ENCODE results near the gene LARP4B.

LARP4B gene

DNA sequence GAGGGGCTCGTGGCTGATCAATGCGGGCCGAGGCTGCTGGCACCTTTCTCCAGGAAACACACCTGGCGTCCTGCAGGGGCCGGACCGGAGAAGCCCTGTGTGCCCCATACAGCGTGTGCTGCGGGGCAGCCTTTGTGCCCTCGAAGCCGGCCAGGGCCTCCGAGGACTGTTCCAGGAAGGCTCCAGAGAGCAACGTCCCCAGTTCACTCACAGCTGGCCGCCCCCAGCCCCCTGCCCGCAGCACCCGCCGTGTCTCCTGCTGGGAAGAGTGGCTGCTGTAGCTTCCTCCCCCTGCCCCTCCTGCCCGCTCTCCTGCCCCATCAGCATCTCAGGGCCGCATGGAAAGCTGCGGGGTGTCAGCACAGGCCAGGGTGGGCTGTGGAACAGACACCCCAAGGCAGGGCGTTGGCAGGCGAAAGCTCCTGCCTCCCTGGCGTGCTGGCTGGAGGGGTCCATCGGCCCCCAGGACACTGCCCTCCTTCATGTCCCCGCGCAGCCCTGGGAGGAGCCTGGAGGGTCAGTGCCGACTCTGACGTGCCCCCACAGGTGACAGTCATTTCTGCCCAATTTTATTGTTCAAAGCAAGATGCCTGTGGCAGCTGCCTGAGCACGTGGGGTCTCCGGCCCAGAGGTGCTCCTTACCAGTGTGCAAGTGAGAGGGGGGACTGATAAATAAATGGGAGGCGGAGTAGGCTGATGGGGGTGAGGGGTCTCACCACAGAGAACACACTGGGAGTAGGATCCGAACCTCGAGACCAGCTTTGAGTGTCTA lies 146.2 kb downstream of the LARP4B start:
- TF ChIP-seq, protein P1, sequence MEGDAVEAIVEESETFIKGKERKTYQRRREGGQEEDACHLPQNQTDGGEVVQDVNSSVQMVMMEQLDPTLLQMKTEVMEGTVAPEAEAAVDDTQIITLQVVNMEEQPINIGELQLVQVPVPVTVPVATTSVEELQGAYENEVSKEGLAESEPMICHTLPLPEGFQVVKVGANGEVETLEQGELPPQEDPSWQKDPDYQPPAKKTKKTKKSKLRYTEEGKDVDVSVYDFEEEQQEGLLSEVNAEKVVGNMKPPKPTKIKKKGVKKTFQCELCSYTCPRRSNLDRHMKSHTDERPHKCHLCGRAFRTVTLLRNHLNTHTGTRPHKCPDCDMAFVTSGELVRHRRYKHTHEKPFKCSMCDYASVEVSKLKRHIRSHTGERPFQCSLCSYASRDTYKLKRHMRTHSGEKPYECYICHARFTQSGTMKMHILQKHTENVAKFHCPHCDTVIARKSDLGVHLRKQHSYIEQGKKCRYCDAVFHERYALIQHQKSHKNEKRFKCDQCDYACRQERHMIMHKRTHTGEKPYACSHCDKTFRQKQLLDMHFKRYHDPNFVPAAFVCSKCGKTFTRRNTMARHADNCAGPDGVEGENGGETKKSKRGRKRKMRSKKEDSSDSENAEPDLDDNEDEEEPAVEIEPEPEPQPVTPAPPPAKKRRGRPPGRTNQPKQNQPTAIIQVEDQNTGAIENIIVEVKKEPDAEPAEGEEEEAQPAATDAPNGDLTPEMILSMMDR (conservative IDR thresholded peaks at IDR 0.05; ENCODE audit: low read length), result no peak
- H3K4me3 ChIP-seq (ENCODE audit: low read length), result peak overlapping the region; percentile 54
- no peak for DNase-seq (ENCODE audit: low read depth)

DNA sequence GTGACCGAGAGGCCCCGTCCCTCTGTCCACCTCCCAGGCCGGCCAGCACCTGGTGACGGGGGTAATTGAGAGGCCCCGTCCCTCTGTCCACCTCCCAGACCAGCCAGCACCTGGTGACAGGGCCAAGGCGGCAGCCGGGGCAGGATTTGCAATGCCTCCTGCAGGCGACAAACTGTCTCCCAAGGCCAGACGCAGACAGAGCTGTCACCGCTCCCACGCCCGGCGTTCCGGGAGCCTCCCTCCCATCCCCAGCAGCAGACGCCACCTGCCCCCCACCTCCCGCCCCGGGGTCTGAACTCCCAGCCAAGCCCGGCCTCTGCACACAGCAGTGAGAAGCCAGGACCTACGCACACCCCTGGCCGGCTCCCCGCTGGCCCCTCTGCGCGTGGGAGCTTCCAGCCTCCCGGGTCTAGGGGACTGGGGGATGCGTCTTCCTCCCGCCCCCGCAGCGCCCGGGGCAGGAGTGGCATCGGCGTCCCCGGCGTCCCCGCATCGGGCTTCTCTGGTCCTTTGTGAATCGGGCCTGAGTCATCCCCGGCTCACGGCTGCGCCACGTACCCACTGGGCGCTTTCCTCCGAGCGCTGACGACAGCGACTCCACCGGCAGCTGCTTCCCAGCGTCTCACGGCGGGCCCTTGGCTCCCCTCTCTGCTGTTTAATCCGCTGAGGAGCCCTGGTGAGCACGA lies 147.0 kb downstream of the LARP4B start:
- peak; percentile 68 for DNase-seq (ENCODE audit: low read depth)
- TF ChIP-seq, protein P1 (conservative IDR thresholded peaks at IDR 0.05; ENCODE audit: low read length), result peak; percentile 37; the same call in 1 of the 2 replicates
- peak overlapping the region; percentile 54 for H3K4me3 ChIP-seq (ENCODE audit: low read length)

DNA sequence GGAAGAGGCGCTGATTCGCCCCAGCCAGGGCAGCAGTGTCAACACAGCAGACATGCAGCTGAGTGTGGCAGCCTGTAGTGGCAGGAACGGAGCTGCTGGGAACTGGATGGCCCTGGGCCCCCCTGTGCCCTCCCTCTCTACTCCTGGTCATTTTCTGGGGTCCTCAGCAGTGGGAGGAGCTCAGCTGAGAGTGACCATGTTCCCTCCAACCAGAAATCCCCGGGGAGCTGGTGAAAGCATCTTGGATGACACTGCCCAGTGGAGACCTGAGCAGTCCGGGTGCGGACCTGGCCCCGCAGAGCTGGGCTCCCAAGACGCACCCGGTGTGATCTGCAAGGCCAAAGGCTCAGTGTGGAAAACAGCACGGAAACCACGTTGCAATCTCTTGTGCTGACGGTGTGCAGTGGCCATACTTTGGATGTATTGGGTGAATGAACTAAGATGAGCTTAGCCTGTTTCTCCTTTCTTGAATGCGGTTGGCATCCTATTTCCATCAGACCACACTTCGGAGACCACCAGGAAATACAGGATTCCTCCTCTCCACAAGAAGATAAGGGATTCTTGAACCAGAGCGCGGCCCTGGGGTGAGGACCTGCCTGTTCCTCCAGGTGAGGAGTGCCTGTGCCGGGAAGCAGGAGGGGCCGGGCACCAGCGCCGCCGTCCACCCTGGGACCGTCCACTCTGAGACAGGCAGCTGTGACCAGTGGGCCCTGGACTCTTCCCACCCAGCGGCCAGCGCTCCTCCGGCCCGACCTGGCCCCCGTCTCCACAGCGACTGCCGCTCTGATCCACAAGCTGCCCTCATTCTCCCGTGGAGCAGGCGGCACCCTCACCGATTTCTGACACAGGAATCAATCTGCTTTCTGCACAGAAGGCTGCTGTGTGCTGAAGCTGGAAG lies 148.5 kb downstream of the LARP4B start:
- TF ChIP-seq, protein P1 (conservative IDR thresholded peaks at IDR 0.05; ENCODE audit: low read length), result no peak
- no peak overlapping the region for H3K4me3 ChIP-seq (ENCODE audit: low read length)
- DNase-seq (ENCODE audit: low read depth), result no peak

DNA sequence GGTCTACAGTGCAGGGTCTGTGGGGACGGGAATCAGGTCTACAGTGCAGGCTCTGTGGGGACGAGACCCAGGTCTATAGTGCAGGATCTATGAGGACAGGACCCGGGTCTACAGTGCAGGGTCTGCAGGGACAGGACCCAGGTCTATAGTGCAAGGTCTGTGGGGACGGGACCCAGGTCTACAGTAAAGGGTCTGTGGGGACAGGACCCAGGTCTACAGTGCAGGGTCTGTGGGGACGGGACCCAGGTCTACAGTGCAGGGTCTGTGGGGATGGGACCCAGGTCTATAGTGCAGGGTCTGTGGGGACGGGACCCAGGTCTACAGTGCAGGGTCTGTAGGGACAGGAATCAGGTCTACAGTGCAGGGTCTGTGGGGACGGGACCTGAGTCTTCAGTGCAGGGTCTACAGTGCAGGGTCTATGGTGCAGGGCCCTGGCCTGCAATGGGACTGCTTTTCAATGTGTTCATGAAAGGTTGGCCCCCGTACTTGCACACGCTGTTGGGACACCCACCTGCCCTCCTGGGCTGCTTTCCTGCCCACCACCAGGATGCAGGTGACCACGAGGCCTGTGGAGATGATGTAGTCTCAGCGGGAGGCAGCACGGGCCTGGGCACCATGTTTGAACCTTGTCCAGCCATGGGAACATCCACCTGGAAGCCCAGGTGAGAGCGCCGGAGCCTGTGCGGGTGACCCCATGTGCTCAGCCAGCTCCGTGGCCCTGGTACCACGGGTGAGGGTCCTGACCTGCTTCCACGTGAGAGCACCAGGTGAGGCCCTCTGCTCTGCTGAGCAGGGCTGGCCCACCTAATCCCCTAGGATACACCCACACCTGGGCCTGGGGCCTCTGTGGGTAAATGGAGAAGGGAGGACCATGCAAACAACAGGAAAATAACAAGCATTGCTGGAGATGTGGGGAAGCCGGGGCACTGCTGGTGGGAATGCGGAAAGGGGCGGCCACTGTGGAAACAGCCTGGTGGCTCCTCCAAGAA lies 150.7 kb downstream of the LARP4B start:
- DNase-seq (ENCODE audit: low read depth), result no peak
- TF ChIP-seq, protein P1 (conservative IDR thresholded peaks at IDR 0.05; ENCODE audit: low read length), result no peak
- H3K4me3 ChIP-seq (ENCODE audit: low read length), result no peak overlapping the region

DNA sequence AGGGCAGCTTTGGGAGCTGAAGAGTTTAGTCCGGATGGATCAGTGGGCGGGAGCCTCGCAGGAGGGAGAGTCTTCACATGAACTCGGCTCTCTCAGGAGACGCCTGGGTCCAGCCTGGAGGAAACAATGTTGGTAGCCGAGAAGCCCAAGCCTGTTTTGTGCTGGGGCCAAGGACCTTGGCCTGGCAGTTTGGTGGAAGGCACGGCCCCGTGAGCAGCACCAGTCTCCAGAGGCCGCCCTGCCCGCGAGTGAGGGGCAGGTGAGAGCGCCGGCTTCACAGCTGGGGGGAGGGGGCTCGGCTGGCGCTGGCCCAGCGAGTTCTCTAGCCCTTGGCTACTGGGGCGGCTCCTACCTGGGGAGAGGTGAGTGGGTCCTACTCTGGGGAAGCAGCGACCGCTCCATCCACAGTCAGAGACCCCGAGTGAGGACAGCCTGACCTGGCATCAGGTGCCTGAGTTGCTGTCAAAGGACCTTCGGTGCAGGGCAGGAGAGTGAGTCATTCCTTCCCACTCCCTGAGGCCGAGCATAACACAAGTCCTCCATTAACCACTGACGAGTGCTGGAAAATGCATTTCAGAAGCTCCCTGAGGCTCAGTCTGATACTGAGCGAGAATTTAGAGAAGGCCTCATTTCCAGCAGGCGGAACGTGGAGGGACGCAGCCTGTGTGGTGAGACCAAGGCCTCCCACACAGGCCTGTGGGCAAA lies 152.7 kb downstream of the LARP4B start:
- no peak for DNase-seq (ENCODE audit: low read depth)
- H3K4me3 ChIP-seq (ENCODE audit: low read length), result no peak overlapping the region
- TF ChIP-seq, protein P1 (conservative IDR thresholded peaks at IDR 0.05; ENCODE audit: low read length), result no peak
